GM13977 (cell line): Measurements from ENCODE around the gene ADSS2.

Source experiments
- DNase-seq: peaks from one replicate; pipeline ENCODE4 v3.0.0; 2012; ENCODE audit warnings: low spot score
- CTCF ChIP-seq: IDR thresholded peaks from 2 replicates; pipeline ENCODE4 v1.5.1; 2012; ENCODE audit warnings: mild to moderate bottlenecking, control low read depth; ENCODE audit not compliant: insufficient read depth; ENCODE audit errors: extremely low read depth, missing control alignments
- in situ Hi-C: fragments of 300-500 bp; cut with MboI; formaldehyde crosslinking; loops from one replicate; pipeline ENCODE4 v1.12.0; 2022; ENCODE audit warnings: low sequenced_read_pairs, low pct_unique_long_range_greater_than_20kb, mixed read lengths, inconsistent platforms; ENCODE audit not compliant: unreplicated experiment

ADSS2 gene

GRCh38 chr1:244445320-244446181, 6.2 kb downstream of the ADSS2 start:
- TF ChIP-seq CTCF = no peak
- no peak for DNase-seq
- in situ Hi-C loops = no loop called here

- in situ Hi-C loops = no loop called here
- no peak for TF ChIP-seq CTCF
- no peak for DNase-seq
Measured at GRCh38 chr1:244444854-244445253, 6.9 kb downstream of the ADSS2 start.

GRCh38 chr1:244442850-244443249, 8.9 kb downstream of the ADSS2 start:
- no peak for TF ChIP-seq CTCF
- DNase-seq = no peak
- in situ Hi-C loops = no loop called here

GRCh38 chr1:244439391-244440032, 12.2 kb downstream of the ADSS2 start:
- in situ Hi-C loops = no loop called here
- TF ChIP-seq CTCF = no peak
- no peak for DNase-seq

GRCh38 chr1:244437086-244437468, 14.6 kb downstream of the ADSS2 start:
- in situ Hi-C loops = no loop called here
- no peak for DNase-seq
- TF ChIP-seq CTCF = no peak

- in situ Hi-C loops = no loop called here
- no peak for DNase-seq
- TF ChIP-seq CTCF = no peak
Measured at GRCh38 chr1:244436336-244437085, 15.2 kb downstream of the ADSS2 start.
